H9 (cell line): ENCODE measurements around the gene ACOT7. TPM values are rescaled to one million over a fixed set of nuclear protein-coding genes. Genes with fewer than 3 reads are reported as not detected.

Source experiments
- DNase-seq: peaks from one replicate; pipeline ENCODE4 v3.0.0-alpha.2; 2017
- H2AFZ ChIP-seq: one replicate; pipeline ENCODE4 v1.6.1; 2013; ENCODE audit warnings: mild to moderate bottlenecking, low read length, control low read depth, moderate library complexity
- H2AK5ac ChIP-seq: 2 replicates; pipeline ENCODE4 v1.6.1; 2013; ENCODE audit warnings: low read length, control low read depth, mixed read lengths; ENCODE audit not compliant: insufficient read length
- H2BK120ac ChIP-seq: one replicate; pipeline ENCODE4 v1.6.1; 2013; ENCODE audit warnings: low read depth, mild to moderate bottlenecking, low read length, control low read depth, inconsistent platforms; ENCODE audit not compliant: poor library complexity, severe bottlenecking
- H2BK12ac ChIP-seq: 2 replicates; pipeline ENCODE4 v1.6.1; 2013; ENCODE audit warnings: low read length, control low read depth, mixed read lengths, low read depth; ENCODE audit not compliant: insufficient read length
- H2BK15ac ChIP-seq: 2 replicates; pipeline ENCODE4 v1.6.1; 2013; ENCODE audit warnings: low read depth, low read length, control low read depth
- H2BK20ac ChIP-seq: one replicate; pipeline ENCODE4 v1.6.1; 2013; ENCODE audit warnings: low read depth, mild to moderate bottlenecking, low read length, control low read depth, inconsistent platforms; ENCODE audit not compliant: poor library complexity, severe bottlenecking
- H2BK5ac ChIP-seq: 2 replicates; pipeline ENCODE4 v1.6.1; 2013; ENCODE audit warnings: low read length, control low read depth, mixed read lengths; ENCODE audit not compliant: insufficient read length
- H3K14ac ChIP-seq: 2 replicates; pipeline ENCODE4 v1.6.1; 2013; ENCODE audit warnings: low read length, control low read depth; ENCODE audit not compliant: insufficient read depth
- H3K18ac ChIP-seq: 2 replicates; pipeline ENCODE4 v1.6.1; 2013; ENCODE audit warnings: low read depth, mild to moderate bottlenecking, mixed read lengths, low read length, control low read depth; ENCODE audit not compliant: insufficient read length
- H3K23ac ChIP-seq: 2 replicates; pipeline ENCODE4 v1.6.1; 2013; ENCODE audit warnings: low read length, control low read depth, mixed read lengths, low read depth; ENCODE audit not compliant: insufficient read length
- H3K23me2 ChIP-seq: 2 replicates; pipeline ENCODE4 v1.6.1; 2013; ENCODE audit warnings: low read depth, mild to moderate bottlenecking, mixed read lengths, low read length, control low read depth; ENCODE audit not compliant: insufficient read length, poor library complexity, severe bottlenecking
- H3K27ac ChIP-seq: 2 replicates; pipeline ENCODE4 v1.5.1; 2013; ENCODE audit warnings: low read length, control low read depth, mixed read lengths, low read depth; ENCODE audit not compliant: insufficient read length
- H3K27me3 ChIP-seq: 2 replicates; pipeline ENCODE4 v1.6.1; 2013; ENCODE audit warnings: low read length, control low read depth, inconsistent platforms; ENCODE audit not compliant: insufficient read depth
- H3K4ac ChIP-seq: 2 replicates; pipeline ENCODE4 v1.6.1; 2013; ENCODE audit warnings: low read depth, mild to moderate bottlenecking, control low read depth, inconsistent platforms, low read length, moderate library complexity
- H3K4me1 ChIP-seq: 2 replicates; pipeline ENCODE4 v1.6.1; 2013; ENCODE audit warnings: low read length, control low read depth, inconsistent platforms; ENCODE audit not compliant: insufficient read depth
- H3K4me2 ChIP-seq: 2 replicates; pipeline ENCODE4 v1.6.1; 2013; ENCODE audit warnings: low read length, control low read depth, mixed read lengths; ENCODE audit not compliant: insufficient read length, insufficient read depth
- H3K56ac ChIP-seq: 2 replicates; pipeline ENCODE4 v1.6.1; 2013; ENCODE audit warnings: low read depth, mild to moderate bottlenecking, mixed read lengths, low read length, control low read depth; ENCODE audit not compliant: insufficient read length
- H3K79me1 ChIP-seq: 2 replicates; pipeline ENCODE4 v1.6.1; 2013; ENCODE audit warnings: low read depth, mild to moderate bottlenecking, moderate library complexity, low read length, control low read depth, inconsistent platforms; ENCODE audit not compliant: insufficient read depth, poor library complexity, severe bottlenecking
- H3K79me2 ChIP-seq: 2 replicates; pipeline ENCODE4 v1.6.1; 2013; ENCODE audit warnings: low read length, control low read depth, inconsistent platforms; ENCODE audit not compliant: insufficient read depth
- H3K9ac ChIP-seq: 2 replicates; pipeline ENCODE4 v1.6.1; 2013; ENCODE audit warnings: low read length, control low read depth, mixed read lengths; ENCODE audit not compliant: insufficient read length; ENCODE audit errors: extremely low read depth
- H3K9me3 ChIP-seq: one replicate; pipeline ENCODE4 v1.6.1; 2013; ENCODE audit warnings: low read depth, low read length, inconsistent platforms; ENCODE audit not compliant: control insufficient read depth
- H3T11ph ChIP-seq: one replicate; pipeline ENCODE4 v1.6.1; 2013; ENCODE audit warnings: mild to moderate bottlenecking, low read length, control low read depth, inconsistent platforms
- H4K20me1 ChIP-seq: one replicate; pipeline ENCODE4 v1.6.1; 2013; ENCODE audit not compliant: control insufficient read depth, insufficient read length, insufficient read depth
- H4K5ac ChIP-seq: 2 replicates; pipeline ENCODE4 v1.6.1; 2013; ENCODE audit warnings: low read depth, mild to moderate bottlenecking, mixed read lengths, low read length, control low read depth; ENCODE audit not compliant: insufficient read length
- H4K8ac ChIP-seq: replicated peaks from 2 replicates; pipeline ENCODE4 v1.6.1; 2013; ENCODE audit warnings: low read length, control low read depth, mixed read lengths, low read depth; ENCODE audit not compliant: insufficient read length
- H4K91ac ChIP-seq: 2 replicates; pipeline ENCODE4 v1.6.1; 2013; ENCODE audit warnings: low read depth, mild to moderate bottlenecking, moderate library complexity, mixed read lengths, low read length, control low read depth; ENCODE audit not compliant: insufficient read length
- H3K27ac Mint-ChIP-seq, 3 experiments: 2 replicates in 2 of 3; 3 replicates in 1 of 3; pipeline ENCODE4 v1.8.0; 2020 to 2021; ENCODE audit warnings: mixed read lengths in 3 of 3, mild to moderate bottlenecking in 1 of 3, moderate library complexity in 1 of 3
- H3K27me3 Mint-ChIP-seq: 2 replicates; pipeline ENCODE4 v1.8.0; 2021; ENCODE audit warnings: low read depth, mild to moderate bottlenecking, moderate library complexity, mixed read lengths
- H3K36me3 Mint-ChIP-seq, 3 experiments: 2 replicates in 2 of 3; 3 replicates in 1 of 3; pipeline ENCODE4 v1.8.0; 2020 to 2021; ENCODE audit warnings: low read depth in 3 of 3, mixed read lengths in 3 of 3; ENCODE audit not compliant: insufficient read depth in 1 of 3
- H3K4me1 Mint-ChIP-seq, 2 experiments: 2 replicates each; pipeline ENCODE4 v1.8.0; 2020; ENCODE audit warnings: mixed read lengths in 2 of 2
- H3K4me3 Mint-ChIP-seq, 2 experiments: 2 replicates in 1 of 2; 3 replicates in 1 of 2; pipeline ENCODE4 v1.8.0; 2020 to 2021; ENCODE audit warnings: mild to moderate bottlenecking in 2 of 2, mixed read lengths in 2 of 2, moderate library complexity in 1 of 2
- H3K9me3 Mint-ChIP-seq, 2 experiments: 2 replicates in 1 of 2; 3 replicates in 1 of 2; pipeline ENCODE4 v1.8.0; 2020; ENCODE audit warnings: mild to moderate bottlenecking in 2 of 2, mixed read lengths in 2 of 2, moderate library complexity in 1 of 2
- CTCF ChIP-seq: fragments of 200-600 bp; sonication (generic); conservative IDR thresholded peaks from 3 replicates; pipeline ENCODE4 v1.8.0; 2021; ENCODE audit warnings: antibody characterized with exemption, mild to moderate bottlenecking
- WGBS: extraction: QIAGEN DNeasy Blood & Tissue Kit; methylation state at CpG from one replicate; pipeline ENCODE4 v1.1.7; 2013; ENCODE audit warnings: missing lambda C conversion rate, low lambda C conversion rate, mixed read lengths; ENCODE audit not compliant: insufficient read length; ENCODE audit errors: extremely low coverage; 5-methylcytosine and 5-hydroxymethylcytosine counted together
- total RNA-seq: library from RNA; stranded (reverse); gene quantifications from 2 replicates; pipeline ENCODE4 v1.2.1, GENCODE V29; 2021

ACOT7 gene
- total RNA-seq, 1 experiment from 2014 or later, result 87.4 TPM

- no peaks in the 10 kb centered on the region for H3K23me2 ChIP-seq
- no peaks in the 10 kb centered on the region for H4K20me1 ChIP-seq
- no peak overlapping the region for H2AK5ac ChIP-seq
- no peak overlapping the region for H4K5ac ChIP-seq
- no peak overlapping the region for H3K9ac ChIP-seq
- Mint-ChIP-seq H3K36me3 (peaks cover 15 to 28% (median 27%) of the 10 kb centered on the region in 3 experiments; a peak in 6 of 7 replicates), H3K27ac (peak overlapping the region in 1 of 3 experiments; percentile 73; a peak in 3 of 7 replicates), H3K9me3 (no peaks in the 10 kb centered on the region), H3K27me3 (no peaks in the 10 kb centered on the region; the same call in 1 of the 2 replicates), H3K4me1 (no peaks in the 10 kb centered on the region), H3K4me3 (no peak overlapping the region)
- no peak for DNase-seq
- H2AFZ ChIP-seq, result no peak overlapping the region
- H2BK12ac ChIP-seq, result no peak overlapping the region
- H3K14ac ChIP-seq, result no peak overlapping the region
- no peak overlapping the region for H4K91ac ChIP-seq
- H3K18ac ChIP-seq, result no peak overlapping the region
- no peak overlapping the region for H3K4ac ChIP-seq
- no peak overlapping the region for H3K4me2 ChIP-seq
- TF ChIP-seq CTCF, result no peak
- H2BK20ac ChIP-seq, result no peak overlapping the region
- no peak overlapping the region for H3T11ph ChIP-seq
- no peak overlapping the region for H2BK5ac ChIP-seq
- no peak overlapping the region for H3K56ac ChIP-seq
- H2BK120ac ChIP-seq, result no peak overlapping the region
- H3K9me3 ChIP-seq, result no peaks in the 10 kb centered on the region
- H2BK15ac ChIP-seq, result no peak overlapping the region
- H3K79me1 ChIP-seq, result no peaks in the 10 kb centered on the region
- H3K27me3 ChIP-seq, result no peaks in the 10 kb centered on the region
- H3K4me1 ChIP-seq, result no peaks in the 10 kb centered on the region
- no peak overlapping the region for H3K27ac ChIP-seq
- no CpG with 5 or more reads among the region's 14 CpGs for WGBS
- H3K23ac ChIP-seq, result no peak overlapping the region
- H3K79me2 ChIP-seq, result no peaks in the 10 kb centered on the region
- no peak overlapping the region for H4K8ac ChIP-seq
Observed at GRCh38 chr1:6294080-6294889, 99.3 kb downstream of the ACOT7 start.
